Activated CD8-positive, alpha-beta T cell treated with anti-CD3 and anti-CD28 coated beads for 36 hours (primary cell): ENCODE results near the gene FRMD1. TPM values are rescaled to one million over a fixed set of nuclear protein-coding genes. Genes with fewer than 3 reads are reported as not detected.

Experiments used
- ATAC-seq: fragments of 200-7000 bp; cut with Tn5 transposase; one replicate; pipeline ENCODE4 v1.10.0; 2021; ENCODE audit warnings: mild to moderate bottlenecking, moderate library complexity
- CTCF ChIA-PET: fragments of 350-600 bp; sonication (Branson Sonifier 250); formaldehyde crosslinking; loops from one replicate; lab custom pipeline; 2021; ENCODE audit warnings: antibody characterized with exemption; lab: Charles Lee
- POLR2A ChIA-PET: fragments of 350-600 bp; sonication (Branson Sonifier 250); formaldehyde crosslinking; loops from one replicate; lab custom pipeline; 2021; ENCODE audit warnings: antibody characterized with exemption; lab: Charles Lee
- DNase-seq: peaks from one replicate; pipeline ENCODE4 v3.0.0-alpha.2; 2020
- H3K27ac Mint-ChIP-seq: one replicate; pipeline ENCODE4 v1.8.0; 2021; ENCODE audit warnings: mild to moderate bottlenecking, mixed read lengths
- H3K27me3 Mint-ChIP-seq: one replicate; pipeline ENCODE4 v1.8.0; 2021; ENCODE audit warnings: mixed read lengths
- H3K36me3 Mint-ChIP-seq: one replicate; pipeline ENCODE4 v1.8.0; 2021; ENCODE audit warnings: low read depth, mixed read lengths
- H3K4me1 Mint-ChIP-seq: one replicate; pipeline ENCODE4 v1.8.0; 2021; ENCODE audit warnings: low read depth, mixed read lengths
- H3K4me3 Mint-ChIP-seq: one replicate; pipeline ENCODE4 v1.8.0; 2021; ENCODE audit warnings: mild to moderate bottlenecking, moderate library complexity, mixed read lengths
- H3K9me3 Mint-ChIP-seq: one replicate; pipeline ENCODE4 v1.8.0; 2021; ENCODE audit warnings: mixed read lengths
- intact Hi-C: fragments of 100-400 bp; cut with micrococcal nuclease; formaldehyde crosslinking; loops from one replicate; pipeline ENCODE4 v1.10.0; 2022
- total RNA-seq, 2 experiments: library from RNA; stranded (reverse); gene quantifications; one replicate each; pipeline ENCODE4 v1.2.3, GENCODE V29; 2021
- TF ChIP-seq, protein P1 (sequence below): fragments of 200-600 bp; IDR thresholded peaks from one replicate; pipeline ENCODE4 v1.8.0; 2022; ENCODE audit warnings: antibody characterized with exemption, mild to moderate bottlenecking

Gene FRMD1
- total RNA-seq, 2 experiments from 2014 or later = not detected

DNA sequence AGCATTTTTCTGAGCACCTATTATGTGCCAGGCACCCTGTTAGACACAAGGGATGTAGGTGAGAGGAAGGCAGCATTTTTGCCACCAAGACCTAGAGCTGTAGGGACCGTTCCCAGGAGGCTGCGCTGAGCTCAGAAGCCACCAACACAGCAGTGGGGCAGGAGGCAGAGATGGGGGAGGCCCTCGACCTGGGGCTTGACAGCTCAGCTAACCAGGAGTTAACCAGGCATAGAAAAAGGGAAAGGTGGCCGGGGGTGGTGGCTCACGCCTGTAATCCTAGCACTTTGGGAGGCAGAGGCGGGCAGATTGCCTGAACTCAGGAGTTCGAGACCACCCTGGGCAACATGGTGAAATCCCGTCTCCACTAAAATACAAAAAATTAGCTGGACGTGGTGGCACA, 52.1 kb downstream of the FRMD1 start:
- DNase-seq = no peak
- H3K4me1 Mint-ChIP-seq = no peaks in the 10 kb centered on the region
- peaks cover 4% of the 10 kb centered on the region for H3K27me3 Mint-ChIP-seq
- no peaks in the 10 kb centered on the region for H3K36me3 Mint-ChIP-seq
- no peaks in the 10 kb centered on the region for H3K9me3 Mint-ChIP-seq
- POLR2A ChIA-PET = no interaction called here
- ATAC-seq = no peak
- no peak overlapping the region for H3K27ac Mint-ChIP-seq
- CTCF ChIA-PET = no interaction called here
- intact Hi-C loops = no loop called here
- TF ChIP-seq, protein P1, sequence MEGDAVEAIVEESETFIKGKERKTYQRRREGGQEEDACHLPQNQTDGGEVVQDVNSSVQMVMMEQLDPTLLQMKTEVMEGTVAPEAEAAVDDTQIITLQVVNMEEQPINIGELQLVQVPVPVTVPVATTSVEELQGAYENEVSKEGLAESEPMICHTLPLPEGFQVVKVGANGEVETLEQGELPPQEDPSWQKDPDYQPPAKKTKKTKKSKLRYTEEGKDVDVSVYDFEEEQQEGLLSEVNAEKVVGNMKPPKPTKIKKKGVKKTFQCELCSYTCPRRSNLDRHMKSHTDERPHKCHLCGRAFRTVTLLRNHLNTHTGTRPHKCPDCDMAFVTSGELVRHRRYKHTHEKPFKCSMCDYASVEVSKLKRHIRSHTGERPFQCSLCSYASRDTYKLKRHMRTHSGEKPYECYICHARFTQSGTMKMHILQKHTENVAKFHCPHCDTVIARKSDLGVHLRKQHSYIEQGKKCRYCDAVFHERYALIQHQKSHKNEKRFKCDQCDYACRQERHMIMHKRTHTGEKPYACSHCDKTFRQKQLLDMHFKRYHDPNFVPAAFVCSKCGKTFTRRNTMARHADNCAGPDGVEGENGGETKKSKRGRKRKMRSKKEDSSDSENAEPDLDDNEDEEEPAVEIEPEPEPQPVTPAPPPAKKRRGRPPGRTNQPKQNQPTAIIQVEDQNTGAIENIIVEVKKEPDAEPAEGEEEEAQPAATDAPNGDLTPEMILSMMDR = no peak
- H3K4me3 Mint-ChIP-seq = no peak overlapping the region

DNA sequence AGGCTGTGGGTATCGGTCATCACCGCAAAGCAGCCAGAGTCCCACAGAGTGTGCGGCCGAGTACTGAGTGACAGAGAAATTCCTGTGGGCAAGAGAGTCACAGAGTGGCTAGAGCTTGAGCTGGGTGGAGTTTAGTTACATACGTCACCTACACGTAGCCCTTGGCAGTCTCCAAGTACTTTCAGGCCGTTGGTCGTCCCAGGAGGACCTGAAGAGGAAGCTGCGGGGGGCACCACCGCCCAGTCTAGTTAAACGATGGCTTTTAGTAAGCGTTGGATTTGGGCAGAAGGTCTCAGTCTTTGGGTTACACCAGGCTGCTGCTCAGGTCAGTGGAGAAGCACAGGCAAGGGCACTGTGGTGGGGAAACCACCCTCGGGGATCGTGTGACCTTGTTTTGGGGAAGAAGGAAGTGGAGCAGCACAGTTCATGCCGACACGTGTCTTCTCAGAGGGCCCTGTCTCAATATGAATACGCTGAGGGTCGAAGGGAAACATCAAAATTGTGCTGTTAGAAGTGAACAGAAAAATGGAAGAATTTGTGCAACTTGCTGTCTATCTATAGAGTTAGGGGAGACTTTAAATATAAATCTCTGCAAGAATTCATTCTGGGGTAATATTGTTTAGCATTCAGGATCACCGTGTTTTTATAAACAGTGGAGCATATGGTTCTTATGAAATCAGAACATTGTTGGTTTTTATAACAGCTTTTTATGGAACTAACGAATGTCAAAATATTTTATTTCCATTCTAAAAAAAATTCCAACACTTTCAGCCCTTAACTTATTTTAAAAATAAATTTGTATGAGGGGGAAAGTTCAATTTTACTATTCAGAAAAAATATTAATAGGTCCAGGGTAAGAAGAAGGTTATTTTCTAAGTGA, 52.9 kb downstream of the FRMD1 start:
- H3K36me3 Mint-ChIP-seq = no peaks in the 10 kb centered on the region
- ChIA-PET POLR2A (no interaction called here), CTCF (no interaction called here)
- intact Hi-C loops = no loop called here
- no peak for DNase-seq
- TF ChIP-seq, protein P1 = no peak
- no peak for ATAC-seq
- no peak overlapping the region for H3K4me3 Mint-ChIP-seq
- no peaks in the 10 kb centered on the region for H3K9me3 Mint-ChIP-seq
- H3K27ac Mint-ChIP-seq = no peak overlapping the region
- H3K4me1 Mint-ChIP-seq = no peaks in the 10 kb centered on the region
- peaks cover 4% of the 10 kb centered on the region for H3K27me3 Mint-ChIP-seq

DNA sequence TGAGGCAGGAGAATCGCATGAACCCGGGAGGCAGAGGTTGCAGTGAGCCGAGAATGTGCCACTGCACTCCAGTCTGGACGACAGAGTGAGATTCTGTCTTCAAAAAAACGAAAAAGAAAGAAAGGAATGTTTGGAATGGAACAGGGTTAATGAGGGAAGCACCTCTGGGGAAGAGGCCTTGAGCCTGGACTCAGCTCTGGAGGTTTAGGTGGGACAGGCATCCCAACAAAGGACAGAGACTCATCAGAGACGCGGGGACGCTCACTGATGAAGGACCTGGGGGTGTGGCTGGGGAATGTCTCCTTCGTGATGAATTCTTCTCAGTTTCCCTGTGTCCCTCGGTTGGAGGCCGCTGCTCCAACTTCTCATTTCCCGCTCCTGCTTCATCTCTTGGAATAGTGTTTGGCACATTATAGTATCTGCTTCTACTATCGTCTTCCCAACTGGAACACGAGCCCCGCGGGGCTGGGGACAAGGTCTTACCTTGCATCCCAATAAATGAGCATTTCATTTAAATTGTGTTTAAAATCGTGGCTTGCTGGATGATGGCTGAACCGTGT, 54.0 kb downstream of the FRMD1 start:
- TF ChIP-seq, protein P1 = no peak
- no peaks in the 10 kb centered on the region for H3K4me1 Mint-ChIP-seq
- no peak for DNase-seq
- POLR2A ChIA-PET = no interaction called here
- ATAC-seq = no peak
- intact Hi-C loops = no loop called here
- CTCF ChIA-PET = no interaction called here
- H3K4me3 Mint-ChIP-seq = no peak overlapping the region
- H3K36me3 Mint-ChIP-seq = no peaks in the 10 kb centered on the region
- H3K9me3 Mint-ChIP-seq = no peaks in the 10 kb centered on the region
- H3K27me3 Mint-ChIP-seq = peaks cover 4% of the 10 kb centered on the region
- no peak overlapping the region for H3K27ac Mint-ChIP-seq

DNA sequence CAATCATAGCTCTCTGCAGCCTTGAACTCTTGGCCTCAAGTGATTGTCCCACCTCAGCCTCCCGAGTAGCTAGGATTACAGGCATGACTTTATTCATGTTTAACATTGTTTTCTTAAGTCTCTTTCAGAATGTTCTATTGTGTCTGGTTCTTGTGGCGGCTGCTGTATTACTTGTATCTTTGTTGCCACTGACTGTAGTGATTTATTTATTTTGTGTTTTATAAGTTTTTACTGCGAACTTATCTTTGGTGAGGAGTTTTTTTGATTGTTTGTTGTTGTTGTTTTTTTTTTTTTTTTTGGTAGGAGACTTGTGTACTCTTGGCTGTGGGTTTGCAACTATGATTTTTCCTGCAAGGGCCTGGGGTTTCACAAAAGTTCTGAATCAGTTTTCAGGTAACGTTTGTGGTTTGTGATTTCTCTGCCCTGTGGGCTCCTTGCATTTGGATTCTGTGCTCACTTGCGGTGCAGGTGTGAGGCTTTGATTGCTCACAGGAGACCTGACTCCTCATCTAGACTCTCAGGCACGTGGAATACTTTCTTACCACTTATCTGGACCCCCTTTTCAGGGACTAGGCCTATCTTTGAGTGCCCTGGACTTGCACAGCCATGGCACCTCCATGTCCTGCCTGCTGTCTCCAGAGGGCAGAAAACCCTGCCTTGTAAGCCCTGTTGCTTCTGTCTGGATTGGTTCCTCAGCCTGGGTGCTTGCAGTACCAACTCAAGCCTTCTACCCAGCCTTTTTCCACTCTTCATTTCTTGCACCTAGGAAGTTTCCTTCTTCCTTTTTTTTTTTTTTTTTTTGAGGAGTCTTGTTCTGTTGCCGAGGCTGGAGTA, 56.3 kb downstream of the FRMD1 start:
- H3K9me3 Mint-ChIP-seq = no peaks in the 10 kb centered on the region
- H3K27me3 Mint-ChIP-seq = peaks cover 3% of the 10 kb centered on the region
- DNase-seq (no peak), ATAC-seq (no peak)
- ChIA-PET POLR2A (no interaction called here), CTCF (no interaction called here)
- no peaks in the 10 kb centered on the region for H3K4me1 Mint-ChIP-seq
- intact Hi-C loops = no loop called here
- TF ChIP-seq, protein P1 = no peak
- no peaks in the 10 kb centered on the region for H3K36me3 Mint-ChIP-seq
- no peak overlapping the region for H3K27ac Mint-ChIP-seq
- no peak overlapping the region for H3K4me3 Mint-ChIP-seq
